Endothelial cell of umbilical vein (primary cell): ENCODE results near the gene FAM20A.

Source experiments
- CTCF ChIP-seq, 2 donors: IDR thresholded peaks; 1 replicate in 1 of 2; 2 replicates in 1 of 2; pipeline ENCODE4 v1.5.1; 2011; ENCODE audit warnings: low read length in 2 of 2, mild to moderate bottlenecking in 2 of 2, moderate library complexity in 2 of 2, control low read depth in 1 of 2, inconsistent platforms in 1 of 2, low read depth in 1 of 2; ENCODE audit not compliant: insufficient read depth in 1 of 2; ENCODE audit errors: extremely low read depth in 1 of 2
- EZH2 ChIP-seq: IDR thresholded peaks from 2 replicates; pipeline ENCODE4 v1.6.1; 2012; ENCODE audit warnings: borderline replicate concordance, low read depth, mild to moderate bottlenecking, moderate library complexity, low read length, inconsistent platforms; ENCODE audit not compliant: severe bottlenecking
- MAX ChIP-seq: IDR thresholded peaks from 2 replicates; pipeline ENCODE4 v1.6.1; 2011; ENCODE audit not compliant: insufficient read depth, insufficient read length
- POLR2A ChIP-seq: IDR thresholded peaks from 2 replicates; pipeline ENCODE4 v1.6.1; 2012; ENCODE audit warnings: low read depth, mild to moderate bottlenecking, control low read depth, low read length
- POLR2AphosphoS5 ChIP-seq: IDR thresholded peaks from 2 replicates; pipeline ENCODE4 v1.6.1; 2012; ENCODE audit warnings: low read depth, mild to moderate bottlenecking, control low read depth, low read length, moderate library complexity; ENCODE audit not compliant: insufficient read depth

- TF ChIP-seq CTCF (IDR thresholded peaks at IDR 0.05; ENCODE audit: extremely low read depth in 1 of 2, insufficient read depth in 1 of 2, low read depth in 1 of 2, low read length in 2 of 2) (no peak), POLR2A (no peak), POLR2AphosphoS5 (no peak), EZH2 (no peak), MAX (no peak)
Measured at GRCh38 chr17:68564415-68565111, 36.6 kb downstream of the FAM20A start.
